HG02642 (cell line): ENCODE results near the gene FAM222A.

ENCODE experiments used
- ATAC-seq: cut with Tn5 transposase; IDR thresholded peaks from one replicate; pipeline ENCODE4 v1.9.1; 2021; ENCODE audit warnings: mild to moderate bottlenecking; ENCODE audit not compliant: unreplicated experiment, poor library complexity

Gene FAM222A

GRCh38 chr12:109770104-109770860, 56.7 kb downstream of the FAM222A start:
- ATAC-seq: no peak

GRCh38 chr12:109770861-109771670, 57.4 kb downstream of the FAM222A start:
- ATAC-seq: no peak

DNA sequence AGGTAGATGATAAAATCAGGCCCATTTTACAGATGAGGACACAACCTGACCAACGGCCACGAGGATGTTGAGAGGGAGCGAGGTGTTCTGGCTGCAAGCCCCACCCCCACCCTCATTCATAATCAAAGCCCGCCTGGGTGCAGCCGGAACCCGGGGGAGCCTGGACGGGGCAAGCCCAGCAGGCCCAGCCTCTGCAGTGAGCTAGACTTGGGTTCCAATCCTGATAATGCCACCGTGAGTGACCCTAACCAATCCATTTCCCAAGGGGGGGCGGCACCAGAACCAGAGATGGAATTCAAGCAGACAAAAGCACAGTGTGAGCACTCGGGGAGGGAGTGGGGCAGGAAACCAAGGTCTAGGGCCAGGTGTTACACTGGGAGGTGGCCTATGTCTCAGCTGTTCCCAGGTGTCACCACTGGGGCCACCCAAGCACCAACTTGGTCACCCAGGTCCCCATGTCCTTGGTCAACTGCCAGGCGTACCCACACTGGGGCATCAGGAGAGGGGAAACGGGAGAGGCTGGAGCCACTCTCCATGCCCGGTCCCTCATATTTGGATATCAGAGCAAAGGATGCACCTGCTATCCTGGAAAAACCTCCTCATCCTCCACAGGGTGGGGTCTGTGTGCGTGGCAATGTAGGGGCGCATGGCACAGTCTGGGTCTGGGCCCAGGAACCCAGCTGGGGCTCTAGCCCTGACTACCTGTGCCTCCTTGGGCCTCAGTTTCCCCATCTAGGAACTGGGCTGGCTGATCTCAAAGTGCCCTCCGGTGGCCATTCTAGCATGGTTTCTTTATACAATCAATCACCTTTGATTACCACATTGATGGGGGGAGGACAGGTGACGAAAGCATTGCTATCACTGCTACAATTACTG, 58.4 kb downstream of the FAM222A start:
- no peak for ATAC-seq

- ATAC-seq: no peak
Observed at GRCh38 chr12:109772622-109773321, 59.1 kb downstream of the FAM222A start.

DNA sequence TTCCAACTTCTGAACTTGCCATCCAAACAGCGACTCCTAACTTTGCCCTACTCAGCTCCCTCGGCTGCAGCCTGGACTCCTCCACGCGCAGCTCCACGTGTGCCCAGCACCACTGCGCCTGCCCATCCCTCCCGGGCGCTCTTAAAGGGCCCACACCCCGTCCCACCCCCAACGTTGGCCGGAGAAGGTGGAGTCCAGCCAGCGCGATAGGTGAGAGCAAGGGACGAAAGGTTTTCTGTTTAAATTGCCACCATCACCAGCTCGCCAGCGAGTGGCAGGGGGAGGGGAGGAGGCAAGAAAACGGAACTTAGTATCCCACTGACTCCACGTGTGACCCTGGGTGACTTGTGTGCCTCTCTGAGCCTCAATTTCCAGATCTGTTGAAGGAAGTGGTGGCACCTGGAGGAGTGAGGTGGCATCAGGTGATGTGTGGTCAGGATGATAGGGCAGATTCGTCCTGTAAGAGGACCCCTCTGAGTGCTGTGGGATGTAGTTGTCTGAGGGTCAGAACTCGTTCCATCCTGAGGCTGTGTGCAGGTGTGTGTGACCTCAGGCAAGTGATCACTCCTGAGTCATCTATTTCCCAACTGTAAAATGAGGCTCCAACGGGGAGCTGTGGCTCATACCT, 59.9 kb downstream of the FAM222A start:
- ATAC-seq: no peak

GRCh38 chr12:109775172-109775881, 61.7 kb downstream of the FAM222A start:
- peak; percentile 55 for ATAC-seq

- ATAC-seq: no peak
Observed at GRCh38 chr12:109776624-109777023, 63.0 kb downstream of the FAM222A start.

- ATAC-seq: no peak
Observed at GRCh38 chr12:109777544-109777943, 63.9 kb downstream of the FAM222A start.

DNA sequence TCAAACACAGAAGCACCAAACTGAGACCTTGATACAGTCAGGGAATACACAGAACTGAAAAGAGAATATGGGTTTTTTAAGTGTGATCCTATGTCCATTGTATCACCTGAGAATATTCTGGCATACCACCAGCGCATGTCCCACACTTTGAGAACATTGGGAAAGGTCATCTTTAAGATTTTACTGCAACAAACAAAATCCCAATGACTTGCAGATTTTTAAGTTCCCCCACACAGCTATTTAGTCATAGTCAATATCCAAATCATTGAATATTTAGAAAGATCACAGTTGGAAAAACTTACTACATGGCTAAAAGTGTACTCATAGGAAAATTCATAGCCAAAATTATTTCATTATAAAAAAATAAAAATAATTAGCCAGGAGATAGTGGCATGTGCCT, 65.1 kb downstream of the FAM222A start:
- no peak for ATAC-seq

DNA sequence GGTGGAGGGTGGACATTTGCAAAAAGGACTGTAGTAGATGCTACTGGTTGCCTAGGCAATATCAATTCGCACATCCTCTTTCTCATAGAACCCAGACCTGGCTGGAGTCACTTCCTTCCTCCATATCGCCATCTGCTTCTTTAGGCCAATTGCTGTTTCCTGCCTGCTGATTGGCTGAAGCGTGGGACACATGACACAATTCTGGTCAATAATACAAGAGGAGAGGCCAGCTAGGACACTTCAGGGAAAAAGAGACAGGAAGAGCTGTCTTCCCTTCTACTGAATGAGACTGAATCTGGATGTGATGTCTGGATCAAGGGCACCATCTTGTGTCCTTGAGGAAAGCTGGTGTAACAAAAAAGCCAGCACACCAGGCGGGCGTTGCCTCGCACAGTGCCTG, 65.8 kb downstream of the FAM222A start:
- no peak for ATAC-seq

DNA sequence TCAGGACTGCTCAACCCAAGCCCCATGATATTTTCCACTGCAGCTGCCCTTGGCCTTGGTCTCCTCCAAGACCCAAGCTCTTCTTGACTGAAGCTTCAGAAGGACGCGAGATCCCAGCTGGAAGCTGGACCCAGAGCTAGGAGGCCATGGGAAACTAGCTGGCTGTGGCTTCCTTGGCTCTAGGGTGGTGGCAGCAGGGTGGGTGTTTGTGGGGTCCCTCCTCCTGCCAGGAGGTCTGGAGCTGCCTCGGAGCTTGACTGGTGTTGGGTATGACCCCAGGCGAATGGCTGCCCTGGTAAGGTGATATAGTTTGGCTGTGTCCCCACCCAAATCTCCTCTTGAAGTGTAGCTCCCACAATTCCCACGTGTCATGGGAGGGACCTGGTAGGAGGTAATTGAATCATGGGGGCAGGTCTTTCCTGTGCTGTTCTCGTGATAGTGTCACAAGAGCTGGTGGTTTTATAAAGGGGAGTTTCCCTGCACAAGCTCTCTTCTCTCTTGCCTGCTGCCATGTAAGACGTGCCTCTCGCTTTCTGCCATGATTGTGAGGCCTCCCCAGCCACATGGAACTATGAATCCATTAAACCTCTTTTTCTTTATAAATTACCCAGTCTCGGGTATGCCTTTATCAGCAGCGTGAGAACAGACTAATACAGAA, 68.2 kb downstream of the FAM222A start:
- no peak for ATAC-seq

- no peak for ATAC-seq
Observed at GRCh38 chr12:109782326-109782703, 68.7 kb downstream of the FAM222A start.

- no peak for ATAC-seq
Observed at GRCh38 chr12:109783135-109783964, 69.7 kb downstream of the FAM222A start.

- ATAC-seq: no peak
Observed at GRCh38 chr12:109783965-109784244, 70.3 kb downstream of the FAM222A start.

DNA sequence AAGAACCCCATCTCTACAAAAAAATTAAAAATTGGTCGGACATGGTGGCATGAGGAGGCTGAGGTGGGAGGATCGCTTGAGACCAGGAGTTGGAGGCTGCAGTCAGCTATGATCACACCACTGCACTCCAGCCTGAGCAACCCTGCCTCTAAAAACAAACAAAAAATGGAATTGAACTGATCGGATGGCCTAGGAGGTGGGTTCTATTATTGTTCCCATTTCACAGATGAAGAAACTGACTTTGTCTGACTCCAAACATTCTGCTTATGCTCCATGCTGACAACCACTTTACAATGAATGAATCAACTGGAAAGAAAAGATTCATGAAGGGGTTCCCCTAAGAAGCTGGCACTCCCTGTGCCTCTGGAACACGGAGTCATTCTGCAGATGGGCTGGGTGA, 72.2 kb downstream of the FAM222A start:
- ATAC-seq: no peak

DNA sequence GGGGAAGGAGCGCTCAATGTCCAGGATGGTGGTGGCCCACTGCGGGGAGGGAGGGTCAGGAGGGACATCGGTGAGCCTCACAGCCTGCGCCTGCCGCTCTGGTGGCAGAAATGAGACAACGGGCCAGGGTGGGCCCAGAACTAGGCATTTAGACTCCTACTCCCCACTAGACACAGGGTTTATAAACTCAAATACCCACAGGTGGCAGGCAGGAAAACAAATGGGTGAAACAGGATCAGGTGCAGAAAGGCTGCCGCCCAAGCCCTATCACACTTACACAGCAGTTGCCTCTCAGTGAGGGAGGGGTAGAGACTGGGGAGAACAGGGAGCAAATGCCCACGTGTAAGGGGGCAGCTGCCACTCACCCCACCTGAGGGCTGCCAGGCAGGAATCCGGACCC, 73.2 kb downstream of the FAM222A start:
- ATAC-seq: no peak

GRCh38 chr12:109789526-109790048, 76.0 kb downstream of the FAM222A start:
- ATAC-seq: no peak

GRCh38 chr12:109792992-109793391, 79.4 kb downstream of the FAM222A start:
- no peak for ATAC-seq
